GM21447 (cell line): ENCODE measurements around the gene LDLRAP1.
"Not testable (repeated sequence)": the region's sequence is repeated elsewhere in the genome, so short reads cannot be mapped to it uniquely, and the experiment has no call there.

Experiments
- ATAC-seq: cut with Tn5 transposase; IDR thresholded peaks from one replicate; pipeline ENCODE4 v1.9.1; 2021; ENCODE audit not compliant: unreplicated experiment

The LDLRAP1 gene

DNA sequence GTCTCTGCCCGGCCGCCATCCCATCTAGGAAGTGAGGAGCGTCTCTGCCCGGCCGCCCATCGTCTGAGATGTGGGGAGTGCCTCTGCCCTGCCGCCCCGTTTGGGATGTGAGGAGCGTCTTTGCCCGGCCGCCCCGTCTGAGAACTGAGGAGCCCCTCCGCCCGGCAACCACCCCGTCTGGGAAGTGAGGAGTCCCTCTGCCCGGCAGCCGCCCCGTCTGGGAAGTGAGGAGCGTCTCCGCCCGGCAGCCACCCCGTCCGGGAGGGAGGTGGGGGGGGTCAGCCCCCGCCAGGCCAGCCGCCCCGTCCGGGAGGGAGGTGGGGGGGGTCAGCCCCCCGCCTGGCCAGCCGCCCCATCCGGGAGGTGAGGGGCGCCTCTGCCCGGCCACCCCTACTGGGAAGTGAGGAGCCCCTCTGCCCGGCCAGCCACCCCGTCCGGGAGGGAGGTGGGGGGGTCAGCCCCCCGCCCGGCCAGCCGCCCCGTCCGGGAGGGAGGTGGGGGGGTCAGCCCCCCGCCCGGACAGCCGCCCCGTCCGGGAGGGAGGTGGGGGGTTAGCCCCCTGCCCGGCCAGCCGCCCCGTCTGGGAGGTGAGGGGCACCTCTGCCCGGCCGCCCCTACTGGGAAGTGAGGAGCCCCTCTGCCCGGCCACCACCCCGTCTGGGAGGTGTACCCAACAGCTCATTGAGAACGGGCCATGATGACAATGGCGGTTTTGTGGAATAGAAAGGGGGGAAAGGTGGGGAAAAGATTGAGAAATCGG is 60.6 kb downstream of the LDLRAP1 start:
- not testable (repeated sequence) for ATAC-seq

- ATAC-seq: no peak
Measured at GRCh38 chr1:25607123-25607522, 63.7 kb downstream of the LDLRAP1 start.

DNA sequence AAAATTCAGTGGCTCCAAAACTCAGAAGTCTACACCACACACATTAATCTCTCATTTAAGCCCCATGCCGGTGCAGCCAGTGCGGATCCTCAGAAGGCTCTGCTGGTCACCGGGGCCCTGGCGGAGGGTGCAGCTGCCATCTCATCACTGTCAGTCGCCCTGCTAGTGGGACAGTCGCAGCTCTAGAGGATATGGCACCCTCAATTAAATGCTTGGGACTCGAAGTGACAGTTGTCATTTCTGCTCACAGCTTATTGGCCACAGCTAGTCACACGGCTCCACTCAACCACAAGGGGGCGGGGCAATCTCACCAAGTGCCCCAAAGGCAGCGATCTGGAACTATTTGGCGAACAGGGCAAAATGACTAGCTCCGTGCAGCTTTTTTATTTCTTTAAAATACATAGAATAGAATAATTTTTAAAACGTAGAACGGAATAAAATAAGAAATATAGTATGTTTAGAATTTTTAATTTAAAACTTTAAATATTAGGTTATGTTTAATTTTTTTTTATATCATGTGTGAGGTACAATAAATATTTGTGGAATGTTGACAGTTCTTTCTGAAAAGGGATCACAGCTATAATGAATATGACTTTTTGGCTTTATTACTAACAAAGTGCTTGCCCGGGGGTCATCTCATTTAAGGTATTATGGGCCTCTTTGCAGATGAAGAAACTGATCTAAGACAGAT is 65.2 kb downstream of the LDLRAP1 start:
- ATAC-seq: no peak

GRCh38 chr1:25609921-25610320 is 66.5 kb downstream of the LDLRAP1 start:
- no peak for ATAC-seq

- ATAC-seq: no peak
Measured at GRCh38 chr1:25610822-25611630, 67.6 kb downstream of the LDLRAP1 start.

DNA sequence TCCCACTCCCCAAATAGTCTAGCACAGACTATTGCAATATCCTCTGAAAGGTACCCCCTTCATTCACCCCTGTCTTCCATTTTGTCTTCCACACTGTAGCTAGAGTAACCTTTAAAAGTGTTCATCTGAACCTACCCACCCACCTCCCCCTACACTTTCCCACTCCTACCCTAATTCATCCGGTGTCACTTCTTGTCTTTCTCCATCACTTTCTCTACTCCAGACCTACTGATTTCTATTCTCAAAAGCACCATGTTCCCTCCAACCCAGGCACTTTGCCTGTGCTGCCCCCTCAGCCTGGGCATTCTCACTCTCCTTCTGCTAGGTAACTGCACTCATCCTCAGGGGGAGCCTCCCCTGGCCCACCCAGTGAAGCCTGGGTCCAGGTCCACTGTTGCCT is 68.4 kb downstream of the LDLRAP1 start:
- ATAC-seq: no peak

DNA sequence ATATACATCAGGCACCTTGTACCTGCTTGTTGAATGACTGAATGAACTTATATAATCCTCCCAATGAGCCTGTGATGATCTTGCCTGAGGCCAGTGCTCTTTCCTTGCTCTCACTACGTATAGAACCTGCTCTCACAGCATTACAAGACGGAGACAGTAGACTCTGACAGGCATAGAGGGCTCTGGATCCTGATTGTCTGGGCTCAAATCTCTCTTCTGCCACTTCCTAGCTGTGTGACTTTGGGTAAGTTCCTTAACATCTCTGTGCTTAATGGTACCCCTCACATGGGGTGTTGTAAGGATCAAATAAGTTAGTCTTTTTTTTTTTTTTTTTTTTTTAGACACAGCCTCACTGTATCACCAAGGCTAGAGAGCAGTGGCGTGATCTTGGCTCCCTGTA is 69.0 kb downstream of the LDLRAP1 start:
- ATAC-seq: no peak

DNA sequence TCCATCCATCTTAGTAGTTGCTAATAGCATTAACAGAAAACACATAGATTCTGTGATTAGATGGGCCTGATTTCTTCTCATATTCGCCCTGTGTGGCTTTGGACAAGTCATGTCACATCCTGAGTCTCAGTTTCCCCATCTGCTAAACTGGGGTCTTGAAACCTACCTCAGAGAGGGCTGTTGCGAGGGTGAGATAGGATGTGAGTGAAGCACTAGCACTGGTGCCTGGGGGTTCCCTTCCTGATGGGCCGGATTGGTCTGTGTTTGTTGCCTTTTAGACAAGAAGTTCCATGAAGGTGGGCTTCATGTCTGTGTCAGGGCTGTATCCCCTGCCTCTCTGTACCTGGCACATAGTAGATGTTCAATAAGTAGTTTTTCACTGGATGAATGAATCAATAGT is 69.7 kb downstream of the LDLRAP1 start:
- no peak for ATAC-seq

GRCh38 chr1:25614501-25615171 is 71.2 kb downstream of the LDLRAP1 start:
- no peak for ATAC-seq

- no peak for ATAC-seq
Measured at GRCh38 chr1:25615172-25615541, 71.8 kb downstream of the LDLRAP1 start.

- peak; percentile 4 for ATAC-seq
Measured at GRCh38 chr1:25615563-25616094, 72.2 kb downstream of the LDLRAP1 start.

DNA sequence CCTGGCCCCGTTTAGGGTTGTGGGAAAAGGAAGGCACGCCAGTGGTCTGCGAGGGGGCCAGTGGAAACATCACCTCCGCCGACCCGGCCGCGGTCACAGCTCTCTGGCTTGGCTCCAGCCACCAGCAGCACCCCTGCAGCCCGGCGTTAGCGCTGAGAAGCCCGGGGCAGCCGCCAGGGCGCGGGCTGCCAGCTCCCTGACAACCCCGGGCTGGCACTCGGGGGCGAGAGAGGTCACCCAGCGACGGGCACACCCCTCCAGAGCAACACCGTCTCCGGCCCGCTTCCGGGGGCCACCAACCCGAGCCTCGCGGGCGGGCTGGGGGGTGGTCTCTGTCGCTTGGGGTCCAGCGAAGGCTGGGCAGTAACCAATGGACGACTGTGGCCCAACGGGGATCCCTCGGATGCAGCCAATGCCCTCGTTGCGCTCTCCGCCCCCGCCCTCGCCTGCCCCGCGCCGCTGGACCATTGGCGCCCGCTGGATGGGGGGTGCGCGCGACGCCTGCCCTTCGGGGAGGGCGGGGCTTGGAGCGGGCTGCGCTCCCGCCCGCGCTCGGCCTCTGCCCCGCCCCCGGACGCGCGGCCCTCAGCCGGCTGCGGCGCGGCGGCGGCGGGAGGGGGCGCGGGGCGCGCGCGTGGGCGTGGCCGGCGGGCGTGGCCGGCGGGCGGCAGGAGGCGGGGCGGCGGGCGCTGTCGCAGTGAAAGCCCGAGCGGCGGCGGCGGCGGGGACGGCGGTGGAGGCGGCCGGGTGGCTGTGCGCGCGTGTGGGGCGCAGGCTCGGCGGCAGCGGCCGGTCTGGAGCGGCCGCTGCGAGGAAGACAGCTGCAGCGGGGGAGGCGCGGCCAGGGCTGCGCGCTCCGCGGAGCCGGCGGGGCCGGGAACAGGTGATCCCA is 72.9 kb downstream of the LDLRAP1 start, which contains the start of gene MAN1C1:
MAN1C1 (plus strand) TSS at position 697 of the 892 bp plus-strand sequence. CDS start 1,007 bp downstream, outside the sequence.
- peak; percentile 44 for ATAC-seq

- ATAC-seq: no peak
Measured at GRCh38 chr1:25616987-25617624, 73.7 kb downstream of the LDLRAP1 start.

GRCh38 chr1:25617625-25618432 is 74.4 kb downstream of the LDLRAP1 start:
- no peak for ATAC-seq

DNA sequence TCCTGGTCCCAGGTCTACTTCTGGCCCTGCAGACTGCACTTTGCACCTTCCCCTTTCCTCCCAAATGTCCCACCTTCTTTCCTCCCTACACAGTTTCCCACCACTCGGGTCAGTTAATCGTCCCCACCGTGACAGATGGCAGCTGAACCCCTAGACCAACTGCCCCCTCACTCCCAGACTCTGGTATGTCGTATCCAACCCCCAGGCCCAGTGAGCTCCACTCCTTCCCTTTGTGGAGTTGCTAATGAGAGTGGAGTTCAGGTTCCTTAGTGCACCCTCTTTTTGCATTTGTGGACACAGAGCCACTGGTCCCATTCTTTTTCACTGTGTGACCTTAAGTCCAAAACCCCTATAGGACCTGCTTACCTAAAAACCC is 75.0 kb downstream of the LDLRAP1 start:
- no peak for ATAC-seq
